Measurements from ENCODE around the gene UFD1.

The UFD1 gene

DNA sequence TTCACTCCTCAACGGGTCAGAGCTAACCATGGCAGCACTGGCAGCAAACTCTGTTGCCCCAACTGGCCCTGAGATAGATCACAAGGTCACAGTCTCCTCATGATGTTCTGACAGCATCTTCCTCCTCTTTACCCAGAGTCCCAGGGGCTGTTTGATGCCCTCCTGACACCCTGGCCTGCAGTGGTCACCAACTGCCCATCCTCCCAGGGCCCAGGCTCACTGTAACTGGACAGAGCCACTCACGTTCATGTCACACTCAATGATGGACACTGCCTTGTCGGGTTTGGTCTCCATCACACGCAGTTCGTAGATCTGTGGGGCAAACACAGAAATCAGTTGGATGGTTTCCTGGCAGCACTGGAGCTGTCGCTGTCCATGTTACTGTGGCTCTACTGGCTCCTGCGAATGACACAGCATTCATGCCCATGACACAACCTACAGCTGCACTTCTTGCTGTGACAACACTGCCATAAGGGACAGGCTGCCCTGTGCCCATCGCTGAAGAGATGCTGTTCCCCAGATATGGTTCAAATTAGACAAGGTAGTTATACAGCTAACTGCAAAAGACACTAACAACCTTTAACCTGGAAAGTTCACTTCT, 21.1 kb downstream of the UFD1 start:
- H3K27me3 ChIP-seq = no peaks in the 10 kb centered on the region
- no peak for DNase-seq
- TF ChIP-seq, protein P1, sequence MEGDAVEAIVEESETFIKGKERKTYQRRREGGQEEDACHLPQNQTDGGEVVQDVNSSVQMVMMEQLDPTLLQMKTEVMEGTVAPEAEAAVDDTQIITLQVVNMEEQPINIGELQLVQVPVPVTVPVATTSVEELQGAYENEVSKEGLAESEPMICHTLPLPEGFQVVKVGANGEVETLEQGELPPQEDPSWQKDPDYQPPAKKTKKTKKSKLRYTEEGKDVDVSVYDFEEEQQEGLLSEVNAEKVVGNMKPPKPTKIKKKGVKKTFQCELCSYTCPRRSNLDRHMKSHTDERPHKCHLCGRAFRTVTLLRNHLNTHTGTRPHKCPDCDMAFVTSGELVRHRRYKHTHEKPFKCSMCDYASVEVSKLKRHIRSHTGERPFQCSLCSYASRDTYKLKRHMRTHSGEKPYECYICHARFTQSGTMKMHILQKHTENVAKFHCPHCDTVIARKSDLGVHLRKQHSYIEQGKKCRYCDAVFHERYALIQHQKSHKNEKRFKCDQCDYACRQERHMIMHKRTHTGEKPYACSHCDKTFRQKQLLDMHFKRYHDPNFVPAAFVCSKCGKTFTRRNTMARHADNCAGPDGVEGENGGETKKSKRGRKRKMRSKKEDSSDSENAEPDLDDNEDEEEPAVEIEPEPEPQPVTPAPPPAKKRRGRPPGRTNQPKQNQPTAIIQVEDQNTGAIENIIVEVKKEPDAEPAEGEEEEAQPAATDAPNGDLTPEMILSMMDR (IDR thresholded peaks at IDR 0.05; ENCODE audit: low read depth, low read length) = no peak
- no peaks in the 10 kb centered on the region for H3K9me3 ChIP-seq
- no peak overlapping the region for H3K4me3 ChIP-seq (ENCODE audit: low read depth, low read length)
- H3K36me3 ChIP-seq = peaks cover 50% of the 10 kb centered on the region
- no peaks in the 10 kb centered on the region for H3K4me1 ChIP-seq

DNA sequence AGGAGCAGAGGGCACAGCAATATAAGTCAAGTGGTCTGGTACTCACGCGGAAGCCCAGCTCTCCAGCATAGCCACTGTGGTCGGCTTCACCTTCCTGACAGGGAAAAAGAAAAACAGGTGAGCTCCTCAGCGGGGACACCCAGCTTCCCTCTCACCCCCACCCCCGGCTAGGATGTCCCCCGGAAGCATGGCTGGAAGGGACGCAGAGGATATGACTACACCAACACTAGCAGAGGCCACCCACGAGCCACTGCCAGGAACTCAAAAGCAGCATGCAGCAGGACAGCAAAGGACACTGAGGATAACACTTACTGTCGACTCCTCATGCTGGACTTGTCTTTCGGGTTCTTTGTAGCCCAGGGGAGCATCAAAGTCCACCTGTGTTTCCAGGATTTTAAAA, 22.5 kb downstream of the UFD1 start:
- Histone ChIP-seq H3K36me3 (peaks cover 55% of the 10 kb centered on the region), H3K4me3 (ENCODE audit: low read depth, low read length) (no peak overlapping the region), H3K4me1 (no peaks in the 10 kb centered on the region), H3K27me3 (no peaks in the 10 kb centered on the region), H3K9me3 (no peaks in the 10 kb centered on the region)
- TF ChIP-seq, protein P1 (IDR thresholded peaks at IDR 0.05; ENCODE audit: low read depth, low read length) = no peak
- no peak for DNase-seq

DNA sequence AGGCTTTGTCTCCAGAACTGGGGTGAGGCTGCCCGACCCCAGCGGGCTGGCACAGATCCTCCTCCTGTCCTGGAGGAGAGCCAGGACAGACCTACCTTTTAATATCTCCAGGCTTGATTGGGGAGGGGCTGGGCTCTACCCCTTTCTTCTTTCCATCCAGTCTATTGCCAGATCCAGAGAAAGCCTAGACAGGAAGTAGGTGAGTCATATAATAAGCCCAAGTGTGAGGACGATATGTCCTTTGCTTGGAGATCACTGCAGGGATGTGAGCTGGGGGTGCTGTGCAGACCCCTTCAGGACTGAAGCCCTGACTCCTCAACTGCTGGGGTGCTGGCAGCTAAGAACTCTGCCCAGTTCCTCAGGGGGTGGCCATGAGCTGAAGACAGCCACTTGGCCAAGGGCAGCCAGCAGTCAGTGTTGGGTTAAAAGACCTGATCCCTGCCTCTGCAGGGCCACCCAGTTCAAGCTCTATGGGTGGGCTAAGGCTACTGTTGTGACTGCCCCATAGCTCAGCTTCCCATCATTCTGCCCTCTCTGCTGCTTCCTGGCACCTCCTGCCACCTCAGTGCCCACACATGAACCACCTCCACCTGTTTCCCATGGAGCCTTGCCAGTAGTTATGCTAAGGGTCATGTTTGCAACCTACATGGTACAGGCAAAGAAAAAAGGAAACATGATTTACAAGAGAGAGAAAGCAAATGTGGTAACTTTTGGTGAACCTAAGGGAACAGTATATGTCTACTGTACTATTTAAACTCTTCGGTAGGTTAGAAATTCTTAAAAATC, 23.2 kb downstream of the UFD1 start:
- H3K9me3 ChIP-seq = no peaks in the 10 kb centered on the region
- TF ChIP-seq, protein P1 (IDR thresholded peaks at IDR 0.05; ENCODE audit: low read depth, low read length) = no peak
- no peaks in the 10 kb centered on the region for H3K27me3 ChIP-seq
- H3K4me1 ChIP-seq = no peaks in the 10 kb centered on the region
- no peak overlapping the region for H3K4me3 ChIP-seq (ENCODE audit: low read depth, low read length)
- DNase-seq = no peak
- H3K36me3 ChIP-seq = peaks cover 53% of the 10 kb centered on the region

DNA sequence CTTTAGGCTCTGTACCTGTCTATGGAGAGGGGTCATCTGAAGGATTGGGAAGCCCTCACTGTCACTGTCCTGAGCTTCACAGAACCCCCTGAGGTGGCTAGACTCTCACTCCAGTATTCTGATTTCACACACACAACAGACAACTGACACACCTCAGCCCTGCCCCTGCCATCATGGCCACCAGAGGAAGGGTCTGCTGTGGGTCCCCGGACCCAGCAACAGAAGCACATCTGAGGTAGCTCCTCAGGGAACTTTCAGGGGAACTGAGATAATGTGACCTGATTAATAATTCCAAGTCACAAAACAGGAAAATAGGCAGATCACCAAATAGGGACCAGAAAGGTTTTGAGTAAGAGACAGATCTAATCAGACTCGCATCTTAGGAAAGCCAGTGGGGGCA, 24.0 kb downstream of the UFD1 start:
- Histone ChIP-seq H3K27me3 (no peaks in the 10 kb centered on the region), H3K4me3 (ENCODE audit: low read depth, low read length) (no peak overlapping the region), H3K4me1 (no peaks in the 10 kb centered on the region), H3K36me3 (peaks cover 49% of the 10 kb centered on the region), H3K9me3 (no peaks in the 10 kb centered on the region)
- TF ChIP-seq, protein P1 (IDR thresholded peaks at IDR 0.05; ENCODE audit: low read depth, low read length) = no peak
- no peak for DNase-seq

DNA sequence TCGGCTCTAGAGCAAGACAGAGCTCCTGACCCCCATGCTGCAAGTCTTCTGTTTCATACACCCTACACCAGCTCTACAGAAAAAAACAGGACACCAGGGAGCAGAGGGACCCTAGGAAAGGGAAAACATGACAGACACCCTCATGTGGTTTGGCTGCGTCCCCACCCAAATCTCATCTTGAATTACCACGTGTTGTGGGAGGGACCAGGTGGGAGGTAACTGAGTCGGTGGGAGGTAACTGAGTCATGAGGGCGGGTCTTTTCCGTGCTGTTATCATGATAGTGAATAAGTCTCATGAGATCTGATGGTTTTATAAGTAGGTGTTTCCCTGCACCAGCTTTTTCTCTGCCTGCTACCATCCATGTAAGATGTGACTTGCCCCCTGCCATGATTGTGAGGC, 24.8 kb downstream of the UFD1 start:
- H3K27me3 ChIP-seq = no peaks in the 10 kb centered on the region
- no peaks in the 10 kb centered on the region for H3K9me3 ChIP-seq
- no peaks in the 10 kb centered on the region for H3K4me1 ChIP-seq
- H3K4me3 ChIP-seq (ENCODE audit: low read depth, low read length) = no peak overlapping the region
- DNase-seq = no peak
- H3K36me3 ChIP-seq = peaks cover 51% of the 10 kb centered on the region
- TF ChIP-seq, protein P1 (IDR thresholded peaks at IDR 0.05; ENCODE audit: low read depth, low read length) = no peak

DNA sequence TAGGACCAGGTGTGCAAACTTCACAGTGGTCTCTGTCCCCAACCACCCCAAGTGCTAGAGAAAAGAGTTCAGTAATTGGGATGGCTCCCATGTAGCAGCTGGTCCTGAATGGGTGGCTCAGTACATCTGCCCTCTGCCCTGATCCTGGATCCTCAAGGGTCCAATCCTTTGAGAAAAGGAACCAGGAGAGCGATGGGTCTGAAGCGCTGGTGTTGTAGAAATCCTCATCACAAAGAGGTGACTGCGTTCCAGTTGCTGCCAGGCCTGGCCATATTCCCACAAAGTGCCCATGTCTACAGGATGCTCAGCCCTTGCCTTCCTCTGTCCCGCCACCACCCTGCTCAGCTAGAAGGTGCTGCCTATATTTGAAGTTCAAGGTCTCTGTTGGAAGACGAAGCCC, 25.3 kb downstream of the UFD1 start:
- H3K4me1 ChIP-seq = no peaks in the 10 kb centered on the region
- no peaks in the 10 kb centered on the region for H3K27me3 ChIP-seq
- DNase-seq = no peak
- TF ChIP-seq, protein P1 (IDR thresholded peaks at IDR 0.05; ENCODE audit: low read depth, low read length) = no peak
- no peaks in the 10 kb centered on the region for H3K9me3 ChIP-seq
- H3K36me3 ChIP-seq = peaks cover 54% of the 10 kb centered on the region
- H3K4me3 ChIP-seq (ENCODE audit: low read depth, low read length) = no peak overlapping the region
